Activated CD8-positive, alpha-beta memory T cell treated with anti-CD3 and anti-CD28 coated beads, Interleukin-2, amount 10 ng/mL, durations not matched to agents 7 days and 5 days (primary cell): Measurements from ENCODE around the gene TSPY1. TPM values are rescaled to one million over a fixed set of nuclear protein-coding genes. Genes with fewer than 3 reads are reported as not detected.
A peak's percentile ranks its signal among the peaks of the same experiment; 100 is the strongest.
"Not testable (repeated sequence)": the region's sequence is repeated elsewhere in the genome, so short reads cannot be mapped to it uniquely, and the experiment has no call there.

Source experiments
- ATAC-seq: fragments of 150-1000 bp; cut with Tn5 transposase; one replicate; pipeline ENCODE4 v1.10.0; 2021; ENCODE audit warnings: moderate library complexity
- CTCF ChIA-PET: fragments of 350-600 bp; sonication (Branson Sonifier 250); formaldehyde crosslinking; loops from one replicate; lab custom pipeline; 2021; ENCODE audit warnings: antibody characterized with exemption; lab: Charles Lee
- DNase-seq: peaks from one replicate; pipeline ENCODE4 v3.0.0-alpha.2; 2020
- H3K27ac Mint-ChIP-seq: one replicate; pipeline ENCODE4 v1.8.0; 2021; ENCODE audit warnings: mild to moderate bottlenecking, mixed read lengths
- H3K27me3 Mint-ChIP-seq: one replicate; pipeline ENCODE4 v1.8.0; 2021; ENCODE audit warnings: mixed read lengths
- H3K36me3 Mint-ChIP-seq: one replicate; pipeline ENCODE4 v1.8.0; 2021; ENCODE audit warnings: mild to moderate bottlenecking, mixed read lengths
- H3K4me1 Mint-ChIP-seq: one replicate; pipeline ENCODE4 v1.8.0; 2021; ENCODE audit warnings: mixed read lengths
- H3K4me3 Mint-ChIP-seq: one replicate; pipeline ENCODE4 v1.8.0; 2021; ENCODE audit warnings: mild to moderate bottlenecking, moderate library complexity, mixed read lengths
- H3K9me3 Mint-ChIP-seq: one replicate; pipeline ENCODE4 v1.8.0; 2022; ENCODE audit warnings: low read depth, mixed read lengths
- total RNA-seq, 2 experiments: library from RNA; stranded (reverse); gene quantifications; one replicate each; pipeline ENCODE4 v1.2.3, GENCODE V29; 2021

Gene TSPY1, protein sequence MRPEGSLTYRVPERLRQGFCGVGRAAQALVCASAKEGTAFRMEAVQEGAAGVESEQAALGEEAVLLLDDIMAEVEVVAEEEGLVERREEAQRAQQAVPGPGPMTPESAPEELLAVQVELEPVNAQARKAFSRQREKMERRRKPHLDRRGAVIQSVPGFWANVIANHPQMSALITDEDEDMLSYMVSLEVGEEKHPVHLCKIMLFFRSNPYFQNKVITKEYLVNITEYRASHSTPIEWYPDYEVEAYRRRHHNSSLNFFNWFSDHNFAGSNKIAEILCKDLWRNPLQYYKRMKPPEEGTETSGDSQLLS
- not detected for total RNA-seq

DNA sequence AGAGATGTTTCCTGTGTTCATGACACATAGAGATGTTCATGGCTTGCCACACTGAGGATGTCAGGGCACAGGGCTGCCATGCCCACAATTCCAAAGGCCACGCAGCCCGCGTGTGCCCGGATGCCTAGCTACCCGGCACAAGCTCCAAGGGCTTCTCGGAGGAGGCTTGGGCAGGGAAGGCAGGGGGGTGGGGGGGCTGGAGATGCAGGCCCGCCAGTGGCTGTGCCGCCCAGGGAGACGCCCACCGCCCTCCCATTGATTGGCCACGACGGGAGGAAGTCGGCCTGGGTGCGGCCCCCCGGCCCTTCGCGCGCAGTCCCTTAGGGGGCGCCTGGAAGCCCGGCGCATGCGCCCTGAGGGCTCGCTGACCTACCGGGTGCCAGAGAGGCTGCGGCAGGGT lies at the start of gene TSPY1:
Gene TSPY1 (plus strand): TSS at position 301 of the 400 bp plus-strand sequence. CDS start 46 bp downstream, at position 347.
- H3K36me3 Mint-ChIP-seq, H3K4me1 Mint-ChIP-seq, H3K9me3 Mint-ChIP-seq, H3K27me3 Mint-ChIP-seq, DNase-seq, ATAC-seq, CTCF ChIA-PET, H3K27ac Mint-ChIP-seq, H3K4me3 Mint-ChIP-seq: not testable (repeated sequence)

DNA sequence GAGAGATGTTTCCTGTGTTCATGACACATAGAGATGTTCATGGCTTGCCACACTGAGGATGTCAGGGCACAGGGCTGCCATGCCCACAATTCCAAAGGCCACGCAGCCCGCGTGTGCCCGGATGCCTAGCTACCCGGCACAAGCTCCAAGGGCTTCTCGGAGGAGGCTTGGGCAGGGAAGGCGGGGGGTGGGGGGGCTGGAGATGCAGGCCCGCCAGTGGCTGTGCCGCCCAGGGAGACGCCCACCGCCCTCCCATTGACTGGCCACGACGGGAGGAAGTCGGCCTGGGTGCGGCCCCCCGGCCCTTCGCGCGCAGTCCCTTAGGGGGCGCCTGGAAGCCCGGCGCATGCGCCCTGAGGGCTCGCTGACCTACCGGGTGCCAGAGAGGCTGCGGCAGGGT lies 20.2 kb downstream of the TSPY1 start, which contains the start of gene TSPY9:
Gene TSPY9 (plus strand): TSS at position 301 of the 400 bp plus-strand sequence. CDS start 46 bp downstream, at position 347.
- H3K9me3 Mint-ChIP-seq, H3K27me3 Mint-ChIP-seq, DNase-seq, CTCF ChIA-PET, ATAC-seq, H3K36me3 Mint-ChIP-seq, H3K4me3 Mint-ChIP-seq, H3K27ac Mint-ChIP-seq, H3K4me1 Mint-ChIP-seq: not testable (repeated sequence)

DNA sequence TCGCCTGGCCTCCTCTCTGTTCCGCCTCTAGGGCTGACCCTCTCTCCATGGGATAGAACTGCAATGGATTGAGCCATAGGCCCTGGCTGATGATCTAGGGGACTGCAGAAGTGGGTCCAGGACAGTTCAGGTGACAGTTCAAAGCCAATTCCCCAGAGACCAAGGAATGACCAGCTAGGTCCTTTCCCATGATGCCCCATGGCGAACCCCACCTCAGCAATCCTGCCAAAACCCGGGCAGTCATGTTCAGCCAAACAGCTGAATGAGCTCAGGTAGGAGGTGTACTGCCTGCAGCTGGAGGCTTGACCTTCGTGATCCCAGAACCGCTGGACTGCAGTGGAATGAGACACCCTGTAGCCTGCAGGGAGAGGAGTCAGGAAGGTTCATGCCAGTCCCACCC lies 37.6 kb downstream of the TSPY1 start:
- not testable (repeated sequence) for H3K9me3 Mint-ChIP-seq
- peak; percentile 37 for DNase-seq

DNA sequence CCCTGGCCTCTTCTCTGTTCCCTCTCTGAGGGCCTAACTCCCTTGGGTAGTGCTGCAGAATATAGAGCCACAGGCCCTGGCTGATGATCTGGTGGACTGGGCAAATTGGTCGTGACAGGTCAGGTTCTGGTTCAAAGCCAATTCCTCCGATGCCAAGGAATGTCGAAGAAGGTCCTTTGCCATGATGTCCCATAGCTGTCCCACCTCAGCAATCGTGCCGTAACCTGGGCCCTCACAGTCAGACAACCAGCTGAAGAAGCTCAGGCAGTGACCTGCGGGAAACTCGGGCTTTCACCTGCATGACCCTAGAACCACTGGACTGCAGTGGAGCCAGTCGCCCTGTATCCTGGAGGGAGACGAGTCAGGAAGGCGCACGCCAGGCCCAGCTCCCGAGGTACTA lies 49.5 kb downstream of the TSPY1 start:
- not testable (repeated sequence) for H3K4me1 Mint-ChIP-seq, H3K4me3 Mint-ChIP-seq, H3K36me3 Mint-ChIP-seq

More for the DNA sequence above, 37.6 kb downstream of the TSPY1 start:
- H3K27ac Mint-ChIP-seq, H3K4me3 Mint-ChIP-seq, H3K4me1 Mint-ChIP-seq, H3K27me3 Mint-ChIP-seq, ATAC-seq, H3K36me3 Mint-ChIP-seq, CTCF ChIA-PET: not testable (repeated sequence)

More for the DNA sequence above, 49.5 kb downstream of the TSPY1 start:
- ATAC-seq, H3K27me3 Mint-ChIP-seq, CTCF ChIA-PET, H3K9me3 Mint-ChIP-seq, H3K27ac Mint-ChIP-seq, DNase-seq: not testable (repeated sequence)

Other genes with a start within 250 kb of the TSPY1 start
- not detected for gene TSPY4, start 129.5 kb upstream of the TSPY1 start, total RNA-seq
- not detected for gene TSPY8, start 109.2 kb upstream of the TSPY1 start, total RNA-seq
- gene TSPY3, start 68.5 kb upstream of the TSPY1 start, total RNA-seq: not detected
- not detected for gene TSPY9, start 20.3 kb downstream of the TSPY1 start, total RNA-seq
- not detected for gene TSPY10, start 60.9 kb downstream of the TSPY1 start, total RNA-seq